ENCODE results near the gene USP15. TPM values are rescaled to one million over a fixed set of nuclear protein-coding genes. Genes with fewer than 3 reads are reported as not detected.

Gene USP15
- total RNA-seq, 4 donors from 2014 or later = 26.4 to 72.0 (median 63.8) TPM

DNA sequence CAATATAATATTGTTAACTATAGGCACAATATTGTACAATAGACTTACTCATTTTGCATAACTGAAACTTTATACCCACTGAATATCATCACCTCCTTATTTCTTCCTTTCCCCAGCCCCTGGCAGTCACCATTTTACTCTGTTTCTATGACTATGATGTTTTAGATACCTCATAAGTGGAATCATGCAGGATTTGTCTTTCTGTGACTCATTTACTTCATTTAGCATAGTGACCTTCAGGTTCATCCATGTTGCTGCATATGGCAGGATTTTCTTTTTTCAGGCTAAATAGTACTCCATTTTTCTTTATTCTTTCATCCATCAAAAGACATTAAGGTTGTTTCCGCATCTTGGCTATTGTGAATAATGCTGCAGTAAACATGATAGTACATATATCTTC, 18.9 kb downstream of the USP15 start:
- Histone ChIP-seq H3K27me3 (no peaks in the 10 kb centered on the region), H3K9me3 (no peaks in the 10 kb centered on the region), H3K27ac (no peak overlapping the region), H3K4me3 (no peak overlapping the region), H3K4me1 (peaks cover 0 to 41% (median 9%) of the 10 kb centered on the region in 3 donors), H3K36me3 (no peaks in the 10 kb centered on the region)
- intact Hi-C loops (cut with DNase I) = no loop called here
- 100% methylated on average over 1 of the region's 1 CpG for WGBS, 2 donors
- DNase-seq = no peak
- TF ChIP-seq, protein P1, sequence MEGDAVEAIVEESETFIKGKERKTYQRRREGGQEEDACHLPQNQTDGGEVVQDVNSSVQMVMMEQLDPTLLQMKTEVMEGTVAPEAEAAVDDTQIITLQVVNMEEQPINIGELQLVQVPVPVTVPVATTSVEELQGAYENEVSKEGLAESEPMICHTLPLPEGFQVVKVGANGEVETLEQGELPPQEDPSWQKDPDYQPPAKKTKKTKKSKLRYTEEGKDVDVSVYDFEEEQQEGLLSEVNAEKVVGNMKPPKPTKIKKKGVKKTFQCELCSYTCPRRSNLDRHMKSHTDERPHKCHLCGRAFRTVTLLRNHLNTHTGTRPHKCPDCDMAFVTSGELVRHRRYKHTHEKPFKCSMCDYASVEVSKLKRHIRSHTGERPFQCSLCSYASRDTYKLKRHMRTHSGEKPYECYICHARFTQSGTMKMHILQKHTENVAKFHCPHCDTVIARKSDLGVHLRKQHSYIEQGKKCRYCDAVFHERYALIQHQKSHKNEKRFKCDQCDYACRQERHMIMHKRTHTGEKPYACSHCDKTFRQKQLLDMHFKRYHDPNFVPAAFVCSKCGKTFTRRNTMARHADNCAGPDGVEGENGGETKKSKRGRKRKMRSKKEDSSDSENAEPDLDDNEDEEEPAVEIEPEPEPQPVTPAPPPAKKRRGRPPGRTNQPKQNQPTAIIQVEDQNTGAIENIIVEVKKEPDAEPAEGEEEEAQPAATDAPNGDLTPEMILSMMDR (IDR thresholded peaks at IDR 0.05) = no peak
- no peak for TF ChIP-seq POLR2A (IDR thresholded peaks at IDR 0.05)

- Histone ChIP-seq H3K36me3 (no peaks in the 10 kb centered on the region), H3K4me1 (peaks cover 0 to 34% (median 9%) of the 10 kb centered on the region in 3 donors), H3K27me3 (no peaks in the 10 kb centered on the region), H3K4me3 (no peak overlapping the region), H3K9me3 (no peaks in the 10 kb centered on the region), H3K27ac (no peak overlapping the region)
- DNase-seq = no peak
- intact Hi-C loops (cut with DNase I) = no loop called here
- TF ChIP-seq, protein P1 (IDR thresholded peaks at IDR 0.05) = no peak
- no peak for TF ChIP-seq POLR2A (IDR thresholded peaks at IDR 0.05)
Measured at GRCh38 chr12:62279961-62280360, 19.8 kb downstream of the USP15 start.

DNA sequence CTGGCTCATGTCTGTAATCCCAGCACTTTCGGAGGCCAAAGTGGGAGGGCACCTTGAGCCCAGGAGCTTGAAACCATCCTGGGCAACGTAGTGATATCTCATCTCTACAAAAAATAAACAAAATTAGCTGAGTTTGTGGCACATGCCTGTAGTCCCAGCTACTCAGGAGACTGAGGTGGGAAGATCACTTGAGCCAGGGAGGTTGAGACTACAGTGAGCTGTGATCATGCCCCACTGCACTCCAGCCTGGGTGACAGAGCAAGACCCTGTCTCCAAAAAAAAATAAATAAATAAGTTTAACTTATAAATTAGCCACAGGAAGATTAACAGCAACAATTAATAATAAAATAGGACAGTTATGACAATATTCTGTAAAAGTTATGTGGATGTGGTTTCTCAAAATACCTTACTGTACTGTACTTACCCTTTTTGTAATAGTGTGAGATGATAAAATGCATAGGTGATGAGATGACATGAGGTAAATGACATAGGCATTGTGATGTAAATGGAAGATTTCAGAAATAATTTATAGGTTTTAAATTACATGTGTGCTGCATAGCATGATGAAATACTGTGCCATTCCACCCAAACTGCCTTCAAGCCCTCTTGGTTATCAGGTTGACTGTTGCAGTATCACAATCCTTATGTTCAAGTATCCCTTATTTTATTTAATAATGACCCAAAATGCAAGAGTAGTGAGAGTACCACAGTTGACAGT, 22.0 kb downstream of the USP15 start:
- no peak for DNase-seq
- H3K36me3 ChIP-seq = no peaks in the 10 kb centered on the region
- H3K4me3 ChIP-seq = no peak overlapping the region
- no peaks in the 10 kb centered on the region for H3K9me3 ChIP-seq
- H3K27me3 ChIP-seq = no peaks in the 10 kb centered on the region
- H3K4me1 ChIP-seq = peaks cover 0 to 16% (median 4%) of the 10 kb centered on the region in 3 donors
- no peak overlapping the region for H3K27ac ChIP-seq
- 75 to 89% methylated on average over 2 of the region's 2 CpGs for WGBS, 2 donors
- intact Hi-C loops (cut with DNase I) = no loop called here
- TF ChIP-seq, protein P1 (IDR thresholded peaks at IDR 0.05) = no peak
- no peak for TF ChIP-seq POLR2A (IDR thresholded peaks at IDR 0.05)

GRCh38 chr12:62284749-62285148, 24.5 kb downstream of the USP15 start:
- intact Hi-C loops (cut with DNase I) = no loop called here
- DNase-seq = no peak
- TF ChIP-seq, protein P1 (IDR thresholded peaks at IDR 0.05) = no peak
- TF ChIP-seq POLR2A (IDR thresholded peaks at IDR 0.05) = no peak
- peaks cover 0 to 15% (median 4%) of the 10 kb centered on the region in 3 donors for H3K4me1 ChIP-seq
- no peaks in the 10 kb centered on the region for H3K36me3 ChIP-seq
- H3K27me3 ChIP-seq = no peaks in the 10 kb centered on the region
- no peak overlapping the region for H3K27ac ChIP-seq
- H3K9me3 ChIP-seq = no peaks in the 10 kb centered on the region
- H3K4me3 ChIP-seq = no peak overlapping the region

GRCh38 chr12:62285284-62285683, 25.1 kb downstream of the USP15 start:
- 97 to 100% methylated on average over 1 of the region's 1 CpG for WGBS, 2 donors
- Histone ChIP-seq H3K27ac (no peak overlapping the region), H3K27me3 (no peaks in the 10 kb centered on the region), H3K36me3 (no peaks in the 10 kb centered on the region), H3K4me3 (no peak overlapping the region), H3K4me1 (peaks cover 0 to 15% (median 4%) of the 10 kb centered on the region in 3 donors), H3K9me3 (peaks cover 0 to 5% (median 0%) of the 10 kb centered on the region in 3 donors)
- DNase-seq = no peak
- intact Hi-C loops (cut with DNase I) = no loop called here
- TF ChIP-seq, protein P1 (IDR thresholded peaks at IDR 0.05) = no peak
- TF ChIP-seq POLR2A (IDR thresholded peaks at IDR 0.05) = no peak
